Breast epithelium (tissue), 4 donors: Measurements from ENCODE around the gene PRLH. TPM values are rescaled to one million over a fixed set of nuclear protein-coding genes. Genes with fewer than 3 reads are reported as not detected.

Experiments
- DNase-seq, 2 donors: peaks; one replicate each; pipeline ENCODE4 v3.0.0-alpha.2; 2019; ENCODE audit warnings: low spot score in 2 of 2
- H3K27ac ChIP-seq, 2 donors: fragments of 200-600 bp; sonication (generic) in 1 of 2; one replicate each; pipeline ENCODE4 v1.5.1; 2016 to 2019; ENCODE audit warnings: mild to moderate bottlenecking in 1 of 2
- H3K27me3 ChIP-seq, 2 donors: fragments of 200-600 bp; sonication (generic) in 1 of 2; one replicate each; pipeline versions ENCODE4 v1.5.1 to v1.6.0; 2017 to 2019; ENCODE audit warnings: control low read depth in 1 of 2, mild to moderate bottlenecking in 1 of 2
- H3K36me3 ChIP-seq: fragments of 200-600 bp; one replicate; pipeline ENCODE4 v1.5.1; 2019
- H3K4me1 ChIP-seq, 2 donors: fragments of 200-600 bp; sonication (generic); one replicate each; pipeline ENCODE4 v1.5.1; 2016 to 2019; ENCODE audit warnings: control low read depth in 1 of 2
- H3K4me3 ChIP-seq, 3 donors: fragments of 200-600 bp; sonication (generic); 1 replicate in 2 of 3; 2 replicates in 1 of 3; pipeline ENCODE4 v1.5.1; 2016 to 2019; ENCODE audit warnings: mild to moderate bottlenecking in 3 of 3, moderate library complexity in 2 of 3
- H3K9me3 ChIP-seq, 2 donors: fragments of 200-600 bp; sonication (generic) in 1 of 2; one replicate each; pipeline ENCODE4 v1.5.1; 2016 to 2019; ENCODE audit warnings: control low read depth in 1 of 2
- CTCF ChIP-seq, 3 donors: fragments of 450-650 bp; IDR thresholded peaks; one replicate each; pipeline ENCODE4 v1.5.1; 2016 to 2017; ENCODE audit warnings: antibody characterized with exemption in 3 of 3, mild to moderate bottlenecking in 3 of 3, moderate library complexity in 3 of 3
- POLR2A ChIP-seq: fragments of 450-650 bp; IDR thresholded peaks from one replicate; pipeline ENCODE4 v1.6.1; 2016; ENCODE audit warnings: antibody characterized with exemption, mild to moderate bottlenecking, moderate library complexity
- POLR2AphosphoS5 ChIP-seq, 3 donors: sonication (generic); formaldehyde crosslinking; IDR thresholded peaks; one replicate each; pipeline ENCODE4 v1.6.1; 2017; ENCODE audit warnings: antibody characterized with exemption in 3 of 3
- intact Hi-C: fragments of 100-400 bp; cut with DNase I; formaldehyde crosslinking; loops from one replicate; pipeline ENCODE4 v1.15.1; 2023; ENCODE audit warnings: low total_unique reads
- total RNA-seq, 3 donors: library from RNA; depleted of rRNA; stranded (reverse); fragments of >200 nt; gene quantifications; one replicate each; pipeline ENCODE4 v1.1.0, GENCODE V29; 2016

The PRLH gene
- total RNA-seq, 3 donors from 2014 or later = not detected

GRCh38 chr2:237596520-237597195, 30.3 kb downstream of the PRLH start:
- Histone ChIP-seq H3K36me3 (no peaks in the 10 kb centered on the region), H3K27me3 (no peaks in the 10 kb centered on the region), H3K4me1 (peaks cover 0 to 11% of the 10 kb centered on the region in 2 donors), H3K4me3 (no peak overlapping the region), H3K9me3 (no peaks in the 10 kb centered on the region), H3K27ac (no peak overlapping the region)
- intact Hi-C loops = no loop called here
- TF ChIP-seq POLR2AphosphoS5 (IDR thresholded peaks at IDR 0.05) (no peak), CTCF (IDR thresholded peaks at IDR 0.05) (no peak), POLR2A (no peak)
- DNase-seq = no peak

GRCh38 chr2:237597196-237598145, 31.1 kb downstream of the PRLH start:
- Histone ChIP-seq H3K4me3 (no peak overlapping the region), H3K4me1 (peaks cover 0 to 8% of the 10 kb centered on the region in 2 donors), H3K27ac (no peak overlapping the region), H3K36me3 (no peaks in the 10 kb centered on the region), H3K27me3 (no peaks in the 10 kb centered on the region), H3K9me3 (no peaks in the 10 kb centered on the region)
- TF ChIP-seq CTCF (IDR thresholded peaks at IDR 0.05) = no peak
- no peak for TF ChIP-seq POLR2AphosphoS5 (IDR thresholded peaks at IDR 0.05)
- TF ChIP-seq POLR2A = no peak
- no peak for DNase-seq
- intact Hi-C loops = no loop called here

- Histone ChIP-seq H3K27me3 (no peaks in the 10 kb centered on the region), H3K4me3 (no peak overlapping the region), H3K36me3 (no peaks in the 10 kb centered on the region), H3K9me3 (no peaks in the 10 kb centered on the region), H3K27ac (no peak overlapping the region), H3K4me1 (peaks cover 0 to 8% of the 10 kb centered on the region in 2 donors)
- DNase-seq = no peak
- intact Hi-C loops = no loop called here
- TF ChIP-seq CTCF (IDR thresholded peaks at IDR 0.05) = no peak
- TF ChIP-seq POLR2A = no peak
- no peak for TF ChIP-seq POLR2AphosphoS5 (IDR thresholded peaks at IDR 0.05)
These were observed 32.3 kb downstream of the PRLH start for GRCh38 chr2:237598468-237599208.

GRCh38 chr2:237599465-237600110, 33.2 kb downstream of the PRLH start:
- peaks cover 0 to 7% of the 10 kb centered on the region in 2 donors for H3K4me1 ChIP-seq

More at GRCh38 chr2:237599465-237600110, 33.2 kb downstream of the PRLH start:
- H3K4me3 ChIP-seq = peak overlapping the region; percentile 15 to 55 (median 27)
- no peaks in the 10 kb centered on the region for H3K36me3 ChIP-seq
- no peak for DNase-seq
- intact Hi-C loops = no loop called here
- peak overlapping the region; percentile 29 to 90 for H3K27ac ChIP-seq
- no peaks in the 10 kb centered on the region for H3K27me3 ChIP-seq
- no peaks in the 10 kb centered on the region for H3K9me3 ChIP-seq
- TF ChIP-seq POLR2AphosphoS5 (IDR thresholded peaks at IDR 0.05) = no peak
- no peak for TF ChIP-seq POLR2A
- TF ChIP-seq CTCF (IDR thresholded peaks at IDR 0.05) = no peak
